DMS 273 (cell line): ENCODE data around the gene FRY.

Source experiments
- DNase-seq: peaks from one replicate; lab custom pipeline; 2025; ENCODE audit not compliant: unreplicated experiment; lab: John Stamatoyannopoulos, UW

FRY gene

DNA sequence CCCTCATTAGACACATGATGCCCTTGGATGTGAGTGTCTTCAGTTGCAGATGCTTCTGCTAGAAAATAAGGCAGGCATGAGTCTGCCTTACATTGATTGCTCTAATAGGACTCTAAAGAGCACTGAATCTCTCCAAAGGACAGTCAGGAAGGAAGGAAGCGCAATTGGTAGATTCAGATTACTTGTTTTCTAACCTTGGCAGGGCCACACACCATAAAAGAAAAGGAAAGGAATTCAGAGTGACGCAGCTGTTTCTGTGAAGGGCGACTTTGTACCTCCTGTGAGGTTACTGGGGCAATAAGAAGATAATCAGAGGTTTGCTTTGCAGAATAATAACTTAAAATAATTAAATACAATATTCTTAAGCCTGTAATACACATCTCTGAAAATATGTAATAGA is 48.0 kb downstream of the FRY start:
- DNase-seq: no peak

DNA sequence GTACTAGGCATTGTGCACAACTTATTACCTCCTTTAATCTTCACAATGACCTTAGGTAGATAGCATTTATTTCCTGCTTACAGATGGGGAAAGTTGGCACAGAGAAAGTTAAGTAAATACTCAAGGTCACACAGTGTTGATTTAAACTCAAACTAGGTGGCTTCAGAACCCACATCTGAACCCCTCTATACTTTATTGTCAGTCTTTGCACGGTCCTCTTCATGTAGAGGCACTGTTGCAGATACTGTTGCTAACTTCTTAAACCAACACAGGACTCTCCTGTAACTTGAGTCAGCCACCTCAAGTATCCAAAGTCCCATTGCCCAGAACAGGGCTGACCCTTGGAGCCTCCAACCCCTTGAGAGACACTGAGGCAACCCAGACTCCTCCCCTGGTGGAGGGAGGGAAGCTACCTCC is 48.8 kb downstream of the FRY start:
- DNase-seq: no peak

DNA sequence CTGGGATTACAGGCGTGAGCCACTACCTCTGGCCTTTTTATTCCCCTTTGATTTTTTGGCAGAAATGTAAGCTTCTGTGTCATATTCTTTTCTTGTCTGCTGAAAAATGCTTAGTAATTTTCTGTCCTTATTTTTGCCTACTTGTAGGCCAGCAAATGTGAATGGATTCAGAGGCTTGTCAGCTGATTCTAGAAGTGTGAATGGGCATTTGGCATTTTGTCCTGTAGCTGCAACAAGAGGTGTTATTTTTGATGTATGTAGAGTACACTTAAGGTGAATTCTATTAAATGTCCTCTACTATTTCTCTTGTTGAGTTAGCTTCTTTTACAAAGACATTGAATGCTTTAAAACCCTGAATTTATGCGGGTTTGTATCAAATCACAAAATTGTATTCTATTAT is 50.0 kb downstream of the FRY start:
- no peak for DNase-seq

DNA sequence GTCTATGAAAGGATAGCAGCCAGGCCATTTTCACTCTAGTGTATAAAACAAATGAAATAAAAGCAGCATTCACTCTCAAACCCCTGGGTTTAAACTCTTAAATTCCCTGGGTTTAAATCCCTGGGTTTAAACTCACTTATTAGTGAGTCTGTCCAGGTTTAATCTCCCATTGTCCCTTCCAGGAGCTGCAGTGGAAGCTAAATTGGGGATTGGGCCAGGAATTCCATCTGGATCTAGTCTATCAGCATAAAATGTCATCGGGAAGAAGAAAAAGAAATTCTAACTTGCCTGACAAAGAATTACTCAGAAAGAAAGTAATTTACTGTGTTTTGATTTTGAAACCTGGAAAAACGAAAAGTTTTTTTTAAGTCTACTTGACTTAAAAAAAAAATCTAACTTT is 54.8 kb downstream of the FRY start:
- DNase-seq: no peak

DNA sequence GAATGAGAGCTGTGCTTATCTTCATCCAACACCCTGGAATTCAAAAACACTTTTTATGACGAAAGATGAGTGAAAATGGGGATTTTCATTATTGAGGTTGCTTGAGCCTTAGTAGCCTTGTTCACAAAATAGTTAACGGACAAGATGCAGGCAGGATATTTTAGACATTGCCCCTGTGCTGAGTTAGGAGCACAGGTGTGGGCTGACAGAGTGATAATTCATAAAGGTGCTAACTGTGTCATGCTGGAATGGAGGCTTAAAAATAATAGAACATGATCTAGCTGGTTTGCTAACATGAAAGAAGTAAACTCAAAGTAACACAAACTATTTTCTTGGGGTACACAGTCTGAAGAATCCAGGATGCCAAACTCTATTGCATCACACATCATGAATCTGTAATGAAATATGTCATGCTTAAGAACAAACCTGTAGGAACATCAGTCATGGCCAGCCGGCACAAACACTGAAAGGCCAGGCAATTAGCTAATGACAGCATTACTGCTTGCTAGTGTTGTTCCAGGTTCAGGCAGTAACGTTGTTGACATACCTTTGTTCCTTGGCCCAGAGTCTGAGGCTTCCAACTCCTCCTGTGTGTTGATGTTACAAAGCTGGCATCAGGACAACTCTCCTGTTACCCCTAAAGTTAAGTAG is 55.3 kb downstream of the FRY start:
- DNase-seq: no peak

DNA sequence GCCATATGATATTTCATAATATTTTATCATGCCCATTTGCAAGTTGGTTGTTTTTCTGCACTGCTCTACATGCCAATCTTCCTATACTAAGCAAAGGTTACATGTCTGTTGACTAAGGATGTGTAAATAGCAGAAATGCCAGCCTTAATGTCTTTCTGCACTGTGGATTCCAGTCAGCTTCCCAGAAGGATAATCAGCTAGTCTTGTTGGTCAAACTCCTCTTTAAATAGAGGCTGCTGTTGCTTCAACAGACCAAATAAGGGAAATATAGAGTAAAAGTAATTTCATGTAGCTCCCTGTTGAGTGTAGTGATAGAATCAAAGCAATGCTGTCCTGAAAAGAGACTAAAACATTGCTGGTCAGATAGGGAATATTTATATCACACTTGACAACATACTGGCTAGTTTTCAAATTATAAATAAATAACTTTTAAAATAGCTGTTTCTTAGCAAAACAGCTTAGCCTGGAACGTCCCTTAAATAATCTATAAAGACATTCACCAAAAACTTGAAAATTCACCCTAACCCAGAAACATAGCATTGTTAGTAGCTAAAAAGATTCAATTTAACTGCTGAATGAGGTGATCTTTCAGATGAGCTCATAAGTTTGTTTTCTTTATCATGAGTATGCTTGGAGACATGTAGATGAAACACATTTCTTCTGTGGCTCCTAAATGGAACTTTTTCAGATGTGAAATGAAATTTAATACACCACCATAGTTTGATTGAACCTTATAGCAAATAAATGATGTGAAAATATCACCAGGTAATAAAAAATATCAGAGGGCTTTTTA is 56.6 kb downstream of the FRY start:
- no peak for DNase-seq

DNA sequence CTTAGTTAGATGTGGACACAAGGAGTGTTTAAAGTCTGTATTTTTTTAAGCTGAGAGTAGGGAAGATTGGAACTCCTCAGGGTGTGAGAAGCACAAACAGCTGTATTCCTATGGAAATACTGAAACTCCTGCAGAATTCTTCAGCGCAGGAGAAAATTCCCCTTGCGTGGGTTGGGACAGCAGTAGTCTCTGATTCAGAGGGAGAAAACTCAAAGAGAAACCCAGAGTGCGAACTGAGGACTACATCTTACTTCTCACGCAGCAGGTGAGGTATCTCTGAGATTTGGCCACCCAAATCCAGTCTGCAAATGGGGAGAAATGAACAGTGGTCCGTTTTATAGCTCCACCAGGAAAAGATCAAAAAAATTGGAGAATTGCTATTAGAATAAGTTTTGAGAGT is 60.9 kb downstream of the FRY start:
- no peak for DNase-seq

DNA sequence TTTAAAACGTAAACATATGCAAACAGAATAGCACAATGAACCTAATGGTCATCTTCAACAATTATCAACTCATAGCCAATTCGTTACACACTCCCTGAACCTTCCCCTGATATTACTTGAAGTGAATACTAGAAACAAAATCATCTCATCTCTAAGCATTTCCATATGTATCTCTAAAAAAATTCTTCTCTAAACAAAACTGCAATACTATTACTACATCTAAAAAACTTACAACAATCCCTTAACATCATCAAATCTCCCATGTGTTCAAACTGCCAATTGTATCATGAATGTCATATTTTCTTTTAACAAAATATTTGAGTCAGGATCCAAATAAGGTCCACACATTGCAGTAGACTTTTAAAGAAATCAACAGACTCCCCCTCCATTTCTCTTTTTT is 61.4 kb downstream of the FRY start:
- DNase-seq: no peak

DNA sequence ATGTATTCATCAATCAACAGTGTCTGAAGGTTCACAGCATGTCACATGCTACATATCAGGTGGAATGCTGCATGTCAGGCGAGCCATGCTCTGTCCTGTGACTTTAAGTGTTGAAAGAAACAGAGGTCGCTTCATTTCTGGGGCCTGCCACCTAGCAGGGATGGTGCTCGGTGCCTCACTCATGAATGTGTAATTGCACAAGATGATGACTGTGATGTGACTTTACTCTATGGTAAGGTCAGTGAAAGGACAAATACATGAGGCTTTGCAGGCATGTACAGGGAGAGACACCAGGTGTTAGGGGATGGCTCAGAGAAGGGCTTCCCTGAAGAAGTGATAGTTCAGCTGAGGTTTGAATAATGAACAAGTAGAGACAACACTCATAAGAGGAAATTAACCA is 66.7 kb downstream of the FRY start:
- no peak for DNase-seq

DNA sequence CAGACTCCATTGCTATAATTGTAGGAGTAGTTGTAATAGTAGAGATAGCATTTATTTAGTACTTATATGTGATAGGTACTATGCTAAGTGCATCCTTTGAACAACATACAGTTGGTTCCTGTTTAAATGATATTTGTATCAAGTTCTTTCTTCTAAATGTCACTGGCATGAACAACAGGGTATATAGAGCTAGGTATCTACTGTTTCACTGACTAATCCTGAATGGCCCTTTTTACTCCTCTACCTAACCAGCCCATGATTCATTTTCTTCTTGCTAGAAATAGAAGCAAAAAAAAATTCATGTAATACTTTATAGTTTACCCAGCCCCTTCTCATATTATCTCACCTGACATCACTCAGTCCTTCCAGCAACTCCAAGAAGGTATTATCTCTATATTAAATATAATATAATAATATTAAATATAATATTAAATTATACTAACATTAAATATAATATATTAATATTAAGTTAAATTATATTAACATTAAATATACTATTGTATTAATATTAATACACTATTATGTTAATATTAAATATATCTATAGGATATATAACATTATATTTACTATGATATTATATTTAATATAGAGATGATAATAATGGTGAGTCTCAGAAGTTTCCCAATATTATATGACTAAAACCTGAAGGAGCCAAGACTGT is 74.2 kb downstream of the FRY start:
- DNase-seq: no peak

DNA sequence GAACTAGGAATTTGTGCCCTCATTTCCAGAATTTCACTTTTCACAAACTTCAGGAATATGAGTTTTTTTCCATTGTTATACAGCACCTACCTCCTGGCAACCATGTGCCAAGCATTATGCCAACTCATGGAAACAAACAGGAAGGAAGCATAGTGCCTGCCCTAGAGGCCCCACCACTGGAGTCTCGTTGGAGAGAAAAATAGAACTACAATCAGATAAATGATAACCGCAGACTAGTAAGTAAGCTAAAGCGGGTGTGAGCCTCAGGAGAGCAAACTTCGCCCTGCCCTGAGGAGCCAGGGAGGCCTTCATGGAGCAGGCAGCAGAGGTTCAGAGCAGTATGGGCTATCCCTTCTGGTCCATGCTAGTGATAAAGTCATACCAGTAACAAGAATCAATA is 75.9 kb downstream of the FRY start:
- DNase-seq: no peak

DNA sequence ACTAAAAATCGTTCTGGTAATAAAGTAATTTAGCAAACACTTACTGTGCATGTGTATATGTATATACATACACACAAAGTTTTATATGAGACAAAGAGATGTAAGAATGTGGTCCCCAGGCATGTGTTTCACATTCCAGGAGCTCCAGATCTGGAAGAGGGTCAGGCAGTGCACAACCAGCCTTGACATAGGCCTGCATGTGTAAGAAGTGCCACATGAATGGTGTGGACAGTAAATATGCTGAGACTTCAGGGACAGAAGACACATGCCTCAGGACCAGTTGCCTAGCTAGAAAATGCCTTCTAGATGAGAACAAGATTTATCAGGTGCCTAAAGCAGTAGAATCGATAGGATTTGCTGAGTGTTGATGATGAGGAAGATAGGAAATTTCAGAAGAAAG is 76.4 kb downstream of the FRY start:
- no peak for DNase-seq

DNA sequence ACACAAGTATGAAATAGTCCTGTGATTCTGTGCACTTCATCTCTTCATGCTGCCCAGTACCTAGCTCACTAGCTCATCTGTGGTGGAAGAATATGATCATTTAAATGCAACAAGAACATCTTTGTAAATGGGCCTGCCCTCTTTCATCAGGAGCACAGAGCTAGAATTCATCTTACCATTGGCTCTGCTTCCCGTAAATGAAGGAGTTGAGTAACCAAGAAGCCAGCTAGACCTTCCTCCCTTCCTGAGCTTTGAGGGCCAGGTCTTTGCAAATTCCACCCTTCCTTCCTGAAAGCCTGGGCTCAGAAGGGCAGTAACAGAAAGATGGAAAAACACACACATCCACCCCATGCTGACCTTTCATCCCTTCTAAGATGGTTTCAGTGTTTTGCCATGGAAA is 82.0 kb downstream of the FRY start:
- DNase-seq: no peak

DNA sequence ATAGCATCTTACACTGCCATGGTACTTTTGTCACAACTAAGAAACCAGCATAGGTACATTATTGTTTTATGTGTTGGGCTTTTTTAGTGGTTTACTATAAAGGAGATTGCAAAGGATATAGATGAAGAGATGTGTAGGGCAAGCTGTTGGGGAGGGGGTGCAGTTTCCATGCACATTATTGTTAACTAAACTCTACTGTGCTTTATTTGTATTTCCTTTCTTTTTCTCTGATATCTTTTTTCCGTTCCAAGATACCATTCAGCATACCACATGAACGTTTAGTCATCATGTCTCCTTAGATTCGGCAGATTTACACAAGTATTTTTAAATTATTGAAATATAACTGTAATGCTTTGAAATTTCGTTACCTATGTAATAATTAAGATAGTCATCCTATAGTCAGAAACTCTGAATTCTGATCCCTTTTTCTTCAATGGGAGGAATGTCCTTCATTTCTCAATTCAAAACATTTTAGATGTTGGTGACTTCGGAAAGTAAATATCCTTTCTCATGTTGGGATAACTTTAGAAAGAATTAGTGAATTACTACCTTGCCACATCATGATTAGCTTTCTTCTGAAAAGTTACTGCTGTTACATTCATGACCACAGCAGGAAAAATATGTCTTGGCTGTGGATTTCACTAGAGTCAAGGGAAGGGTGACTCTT is 82.8 kb downstream of the FRY start:
- no peak for DNase-seq

DNA sequence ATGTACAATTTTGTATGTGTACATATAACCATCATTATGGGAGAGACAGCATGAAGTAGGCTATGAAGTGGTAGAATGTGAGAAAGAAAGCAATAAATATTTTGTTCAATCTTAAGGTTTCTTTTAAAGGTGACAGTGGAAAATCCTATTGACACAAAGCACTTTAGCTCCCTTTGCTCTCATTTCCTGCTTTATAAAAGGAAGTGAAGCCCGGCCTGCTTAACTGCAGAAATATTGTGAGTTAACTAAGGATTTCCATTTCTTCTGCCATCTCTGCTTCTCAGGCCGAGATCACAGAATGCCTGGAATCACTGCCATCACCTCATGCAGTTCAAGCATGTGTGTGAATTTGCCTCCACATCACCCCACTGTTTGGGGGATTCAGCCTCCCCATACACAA is 83.5 kb downstream of the FRY start:
- DNase-seq: no peak

DNA sequence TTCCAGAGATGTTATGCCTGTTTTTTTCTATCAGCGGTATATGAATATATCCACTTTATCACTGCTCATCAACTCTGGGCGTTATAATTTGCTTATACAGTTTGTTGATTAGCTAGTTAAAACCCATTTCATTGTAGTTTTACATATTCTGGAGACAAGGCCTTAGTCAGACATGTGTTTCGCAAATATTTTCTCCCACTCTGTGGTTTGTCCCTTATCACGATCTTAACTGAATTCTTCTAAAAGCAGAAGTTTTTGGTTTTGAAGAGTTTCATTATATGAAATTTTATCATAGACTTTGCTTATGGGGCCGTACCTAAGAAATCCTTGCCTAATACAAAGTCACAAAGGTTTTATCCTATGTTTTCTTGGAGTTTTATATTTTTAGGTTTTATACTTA is 84.6 kb downstream of the FRY start:
- no peak for DNase-seq

DNA sequence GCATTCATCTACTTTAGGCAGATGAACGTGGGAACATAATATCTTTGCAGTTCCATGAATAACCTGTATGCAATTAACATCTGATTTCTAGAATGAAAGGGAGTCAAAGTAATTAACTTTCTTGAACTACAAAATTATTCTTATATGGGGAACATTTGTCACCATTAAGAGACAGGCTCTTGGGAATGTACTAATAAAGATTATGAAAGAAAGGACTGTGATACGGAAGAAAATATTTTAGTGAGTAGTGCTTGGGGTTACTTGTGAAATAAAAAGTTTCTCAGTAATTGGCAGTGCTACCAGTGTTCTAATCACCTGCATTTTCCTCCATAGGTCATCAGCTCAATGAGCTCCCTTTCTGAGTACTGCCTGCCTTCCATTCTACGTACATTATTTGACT is 85.4 kb downstream of the FRY start:
- no peak for DNase-seq

DNA sequence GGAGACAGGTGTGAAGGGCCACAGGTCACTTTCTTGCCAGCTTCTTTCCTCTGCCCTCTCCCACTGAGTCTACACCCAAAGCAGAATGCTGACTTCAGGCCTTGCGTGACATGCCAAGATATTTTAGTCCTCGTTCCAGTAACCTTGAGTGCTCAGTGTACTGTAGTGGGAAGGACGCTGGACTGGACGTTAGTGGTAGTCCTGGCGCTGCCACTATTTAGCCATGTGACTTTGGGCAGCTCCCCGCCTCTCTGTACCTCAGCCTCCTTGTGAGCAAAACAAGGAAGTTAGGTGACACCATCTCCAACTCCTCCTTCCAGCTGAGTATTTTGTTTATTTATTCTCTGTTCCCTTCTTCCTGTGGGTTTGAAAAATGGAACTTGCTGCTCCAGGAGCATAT is 86.1 kb downstream of the FRY start:
- no peak for DNase-seq

DNA sequence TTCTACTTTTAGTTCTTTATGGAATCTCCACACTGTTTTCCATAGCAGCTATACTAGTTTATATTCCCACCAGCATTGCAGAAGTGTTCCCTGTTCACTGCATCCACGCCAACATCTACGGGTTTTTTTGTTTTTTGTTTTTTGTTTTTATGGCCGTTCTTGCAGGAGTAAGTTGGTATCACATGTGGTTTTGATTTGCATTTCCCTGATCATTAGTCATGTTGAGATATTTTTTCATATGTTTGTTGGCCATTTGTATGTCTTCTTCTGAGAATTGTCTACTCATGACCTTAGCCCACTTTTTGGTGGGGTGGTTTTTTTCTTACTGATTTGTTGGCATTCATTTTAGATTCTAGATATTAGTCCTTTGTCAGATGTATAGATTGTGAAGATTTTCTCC is 89.7 kb downstream of the FRY start:
- DNase-seq: no peak

DNA sequence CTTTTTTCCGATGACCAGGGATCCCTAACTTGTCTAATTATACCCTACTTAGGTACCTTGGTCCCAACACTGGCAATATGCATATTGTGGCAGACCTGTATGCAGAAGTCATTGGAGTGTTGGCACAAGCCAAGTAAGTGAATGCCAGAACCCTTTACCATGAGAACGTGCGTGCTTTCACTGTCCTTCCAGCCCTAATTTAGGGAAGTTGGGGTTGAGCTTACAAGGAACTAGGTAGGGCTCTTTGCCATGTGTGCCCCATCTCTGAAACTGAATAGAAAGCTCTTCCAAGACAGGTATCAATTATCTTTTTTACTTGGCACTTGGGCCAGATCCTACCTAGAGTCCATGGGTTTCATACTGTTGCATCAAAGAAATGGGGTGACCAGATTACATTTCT is 93.2 kb downstream of the FRY start:
- no peak for DNase-seq

DNA sequence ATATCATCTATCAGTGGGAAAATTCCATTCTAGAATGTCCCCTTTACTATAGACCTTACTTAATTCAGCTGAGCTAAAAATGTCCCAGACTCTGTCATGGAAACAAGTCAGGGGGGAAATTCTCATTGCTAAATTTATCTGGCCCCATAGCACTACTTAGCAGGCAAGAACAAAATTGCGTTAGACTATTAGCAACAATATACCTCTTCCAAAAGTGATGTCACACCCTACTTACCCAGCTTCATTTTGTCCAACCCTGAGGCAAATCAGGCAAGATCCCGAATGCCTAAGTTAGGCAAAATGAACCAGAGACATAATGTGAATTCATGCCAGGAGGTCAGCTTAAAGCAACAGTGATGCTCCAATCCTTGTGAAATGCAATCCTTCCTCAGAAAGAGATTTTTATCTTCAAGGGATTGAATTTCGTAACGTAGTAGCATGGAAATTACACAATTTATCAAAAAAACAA is 93.7 kb downstream of the FRY start:
- no peak for DNase-seq

DNA sequence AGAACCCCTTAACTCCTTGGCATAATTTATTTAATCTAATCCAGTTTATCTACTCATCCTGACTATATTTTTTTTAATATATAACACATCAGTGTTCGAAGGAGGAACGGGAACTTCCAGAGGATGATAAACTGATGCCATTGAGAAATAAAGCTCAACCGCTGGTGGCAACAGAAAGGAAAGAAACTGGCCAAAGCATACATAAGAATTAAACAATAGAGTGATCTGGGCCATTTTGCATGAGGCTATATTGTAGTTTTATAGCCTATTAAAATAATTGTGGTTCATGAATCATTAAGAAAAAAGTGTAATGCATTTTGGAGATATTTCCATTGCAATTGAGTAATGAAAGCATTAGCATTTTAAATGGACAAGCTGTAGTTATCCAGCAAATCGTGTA is 94.2 kb downstream of the FRY start:
- DNase-seq: no peak
